Endothelial cell of umbilical vein (primary cell): ENCODE measurements around the gene TMEM135. TPM values are rescaled to one million over a fixed set of nuclear protein-coding genes. Genes with fewer than 3 reads are reported as not detected.

Experiments
- BruUV-seq: library from RNA; stranded (reverse); fragments of 400-500 nt; replicated peaks from 2 replicates; lab custom pipeline; 2021; lab: Mats Ljungman, UMichigan
- CTCF ChIA-PET: fragments of 300-600, 350-600 bp; sonication (Branson Sonifier 250); formaldehyde crosslinking; loops from one replicate; lab custom pipeline; 2021; ENCODE audit warnings: antibody characterized with exemption, inconsistent platforms; lab: Charles Lee
- POLR2A ChIA-PET: fragments of 300-600, 350-600 bp; sonication (Branson Sonifier 250); formaldehyde crosslinking; loops from one replicate; lab custom pipeline; 2021; ENCODE audit warnings: antibody characterized with exemption, inconsistent platforms; lab: Charles Lee
- DNase-seq: peaks from one replicate; pipeline ENCODE4 v3.0.0-alpha.2; 2011; ENCODE audit warnings: low read depth, low spot score
- FAIRE-seq: peaks from 2 replicates; lab custom pipeline; 2011; peaks lifted over from hg19 to GRCh38; lab: Jason Lieb, UNC
- H2AFZ ChIP-seq: 2 replicates; pipeline ENCODE4 v1.6.0; 2012; ENCODE audit warnings: low read depth, low read length, control low read depth, inconsistent platforms
- H3K27ac ChIP-seq: 2 replicates; pipeline ENCODE4 v1.5.1; 2011; ENCODE audit warnings: low read depth, mild to moderate bottlenecking, control low read depth, low read length, moderate library complexity; ENCODE audit not compliant: insufficient read depth
- H3K27me3 ChIP-seq, 2 experiments: 2 replicates each; pipeline versions ENCODE4 v1.6.0 to v1.6.1; 2011; ENCODE audit warnings: low read length in 2 of 2, mixed read lengths in 1 of 2; ENCODE audit not compliant: control insufficient read depth in 2 of 2, insufficient read depth in 2 of 2
- H3K36me3 ChIP-seq, 2 experiments: 2 replicates in 1 of 2; 3 replicates in 1 of 2; pipeline ENCODE4 v1.5.1; 2011; ENCODE audit warnings: low read length in 2 of 2, mild to moderate bottlenecking in 1 of 2, moderate library complexity in 1 of 2; ENCODE audit not compliant: control insufficient read depth in 2 of 2, insufficient read depth in 2 of 2; ENCODE audit errors: extremely low read depth in 1 of 2
- H3K4me1 ChIP-seq: 3 replicates; pipeline ENCODE4 v1.5.1; 2011; ENCODE audit warnings: mild to moderate bottlenecking, low read length; ENCODE audit not compliant: control insufficient read depth, insufficient read depth; ENCODE audit errors: extremely low read depth
- H3K4me2 ChIP-seq: 2 replicates; pipeline ENCODE4 v1.6.1; 2011; ENCODE audit warnings: low read length, control low read depth, mixed read lengths; ENCODE audit not compliant: insufficient read depth
- H3K4me3 ChIP-seq, 3 experiments: fragments of 200-600 bp in 1 of 3; sonication (generic), shearing (Covaris generic) in 1 of 3; replicated peaks in 1 of 3; 2 replicates each; pipeline ENCODE4 v1.5.1; 2011 to 2016; ENCODE audit warnings: control low read depth in 3 of 3, low read length in 3 of 3, mild to moderate bottlenecking in 2 of 3, inconsistent platforms in 1 of 3, low read depth in 1 of 3, moderate library complexity in 1 of 3; ENCODE audit not compliant: insufficient read depth in 1 of 3
- H3K79me2 ChIP-seq: 2 replicates; pipeline ENCODE4 v1.6.0; 2012; ENCODE audit warnings: low read length, inconsistent platforms; ENCODE audit not compliant: control insufficient read depth, insufficient read depth
- H3K9ac ChIP-seq: replicated peaks from 2 replicates; pipeline ENCODE3; 2011; ENCODE audit warnings: low read length, control low read depth; ENCODE audit not compliant: insufficient read depth; ENCODE audit errors: extremely low read depth
- H3K9me1 ChIP-seq: replicated peaks from 3 replicates; pipeline ENCODE4 v1.6.0; 2011; ENCODE audit warnings: mild to moderate bottlenecking, low read length; ENCODE audit not compliant: control insufficient read depth, insufficient read depth; ENCODE audit errors: extremely low read depth
- H3K9me3 ChIP-seq: replicated peaks from 2 replicates; pipeline ENCODE4 v1.5.1; 2012; ENCODE audit warnings: low read length, inconsistent platforms; ENCODE audit not compliant: control insufficient read depth, insufficient read depth
- H4K20me1 ChIP-seq: replicated peaks from 2 replicates; pipeline ENCODE3; 2011; ENCODE audit warnings: mild to moderate bottlenecking, low read length; ENCODE audit not compliant: control insufficient read depth, insufficient read depth; ENCODE audit errors: extremely low read depth
- EZH2 ChIP-seq: IDR thresholded peaks from 2 replicates; pipeline ENCODE4 v1.6.1; 2012; ENCODE audit warnings: borderline replicate concordance, low read depth, mild to moderate bottlenecking, moderate library complexity, low read length, inconsistent platforms; ENCODE audit not compliant: severe bottlenecking
- GATA2 ChIP-seq: IDR thresholded peaks from 2 replicates; pipeline ENCODE4 v1.7.0; 2011; ENCODE audit warnings: low read depth, mild to moderate bottlenecking, moderate library complexity, mixed read lengths, low read length; ENCODE audit not compliant: insufficient read length, insufficient read depth
- JUN ChIP-seq: IDR thresholded peaks from 2 replicates; pipeline ENCODE4 v1.6.1; 2011; ENCODE audit warnings: borderline replicate concordance, low read depth; ENCODE audit not compliant: insufficient read length, insufficient read depth
- MYC ChIP-seq: IDR thresholded peaks from one replicate; pipeline ENCODE4 v1.6.1; 2011; ENCODE audit warnings: mild to moderate bottlenecking, low read depth, low read length
- POLR2AphosphoS5 ChIP-seq: IDR thresholded peaks from 2 replicates; pipeline ENCODE4 v1.6.1; 2012; ENCODE audit warnings: low read depth, mild to moderate bottlenecking, control low read depth, low read length, moderate library complexity; ENCODE audit not compliant: insufficient read depth
- dilution Hi-C: fragments of 300-500 bp; cut with MboI; formaldehyde crosslinking; loops from one replicate; pipeline ENCODE4 v1.15.0; 2019; ENCODE audit warnings: low sequenced_read_pairs; ENCODE audit not compliant: extremely low pct_ligation_motif_present
- intact Hi-C: fragments of 100-400 bp; cut with micrococcal nuclease; formaldehyde crosslinking; loops from one replicate; pipeline ENCODE4 v1.10.0; 2022
- polyA plus RNA-seq, 4 experiments: library from polyadenylated mRNA; depleted of rRNA in 3 of 4; stranded (reverse) in 3 of 4; unstranded in 1 of 4; fragments of >200 nt; gene quantifications; 2 replicates each; pipeline versions ENCODE4 v1.2.1 to v1.2.3, GENCODE V29; 2011 to 2012; ENCODE audit warnings: missing spikeins in 1 of 4
- total RNA-seq: library from RNA; stranded (reverse); gene quantifications from 2 replicates; pipeline ENCODE4 v1.2.3, GENCODE V29; 2021
- TF ChIP-seq, protein P1 (sequence below), 2 donors: IDR thresholded peaks; 1 replicate in 1 of 2; 2 replicates in 1 of 2; pipeline ENCODE4 v1.5.1; 2011; ENCODE audit warnings: low read length in 2 of 2, mild to moderate bottlenecking in 2 of 2, moderate library complexity in 2 of 2, control low read depth in 1 of 2, inconsistent platforms in 1 of 2, low read depth in 1 of 2; ENCODE audit not compliant: insufficient read depth in 1 of 2; ENCODE audit errors: extremely low read depth in 1 of 2

TMEM135 gene
- total and polyA plus RNA-seq, 2 donors (not counting 3 experiments of a cell fraction or from before 2014, with no cell fraction given), result 12.3 to 33.2 TPM

DNA sequence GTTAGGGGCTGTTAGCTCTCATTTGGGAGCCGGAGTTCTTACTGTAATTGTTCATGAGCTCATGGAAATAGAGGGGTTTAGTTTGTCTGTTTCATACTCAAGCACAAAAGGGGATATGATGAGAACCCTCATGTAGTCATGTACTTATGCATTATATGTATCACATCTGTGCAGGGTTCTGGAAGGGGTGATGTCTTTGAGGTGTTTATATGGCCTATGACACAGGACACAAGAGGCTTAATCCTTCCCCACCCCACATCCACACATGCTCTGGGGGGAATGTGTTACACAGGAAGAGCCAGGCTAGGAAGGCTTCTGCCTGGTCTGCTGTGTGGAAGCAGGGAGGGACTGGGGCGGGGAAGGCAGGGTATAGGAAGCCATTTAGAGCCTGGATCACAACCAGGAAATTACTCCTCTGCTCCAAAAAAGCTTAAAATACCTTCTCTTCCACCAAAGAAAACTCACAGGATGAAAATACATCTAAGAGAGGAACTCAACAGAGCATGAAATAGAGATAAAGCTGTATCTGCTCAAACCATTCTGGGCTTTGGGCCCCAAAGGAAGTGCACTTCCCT lies 316.1 kb downstream of the TMEM135 start:
- ChIA-PET CTCF (interaction anchor here (0.6 to 6.3 kb wide), 20 partner anchors 9 to 1533 kb away, joined by 3 to 415 read pairs (median 4); no protein-coding TSS in a partner anchor), POLR2A (interaction anchor here (1.0 to 2.2 kb wide), 2 partner anchors 15 to 67 kb away, joined by 3 to 11 read pairs; no protein-coding TSS in a partner anchor)
- Histone ChIP-seq H4K20me1 (no peaks in the 10 kb centered on the region), H3K27ac (peak overlapping the region; percentile 62), H3K9me1 (no peaks in the 10 kb centered on the region), H3K4me2 (no peak overlapping the region), H3K9ac (no peak overlapping the region), H3K4me1 (peaks cover 18% of the 10 kb centered on the region), H3K36me3 (no peaks in the 10 kb centered on the region), H3K79me2 (no peaks in the 10 kb centered on the region), H2AFZ (peak overlapping the region; percentile 62), H3K27me3 (no peaks in the 10 kb centered on the region), H3K9me3 (no peaks in the 10 kb centered on the region), H3K4me3 (no peak overlapping the region)
- dilution Hi-C loops, result no loop called here
- intact Hi-C loops, result loop anchor here (1.0 to 5.0 kb wide), 6 partner anchors 15 to 1190 kb away; no protein-coding TSS in a partner anchor
- FAIRE-seq (peak; percentile 67), DNase-seq (peak; percentile 34)
- BruUV-seq, result no TSS peak
- TF ChIP-seq JUN (no peak), EZH2 (no peak), MYC (no peak), GATA2 (no peak), POLR2AphosphoS5 (no peak)
- TF ChIP-seq, protein P1, sequence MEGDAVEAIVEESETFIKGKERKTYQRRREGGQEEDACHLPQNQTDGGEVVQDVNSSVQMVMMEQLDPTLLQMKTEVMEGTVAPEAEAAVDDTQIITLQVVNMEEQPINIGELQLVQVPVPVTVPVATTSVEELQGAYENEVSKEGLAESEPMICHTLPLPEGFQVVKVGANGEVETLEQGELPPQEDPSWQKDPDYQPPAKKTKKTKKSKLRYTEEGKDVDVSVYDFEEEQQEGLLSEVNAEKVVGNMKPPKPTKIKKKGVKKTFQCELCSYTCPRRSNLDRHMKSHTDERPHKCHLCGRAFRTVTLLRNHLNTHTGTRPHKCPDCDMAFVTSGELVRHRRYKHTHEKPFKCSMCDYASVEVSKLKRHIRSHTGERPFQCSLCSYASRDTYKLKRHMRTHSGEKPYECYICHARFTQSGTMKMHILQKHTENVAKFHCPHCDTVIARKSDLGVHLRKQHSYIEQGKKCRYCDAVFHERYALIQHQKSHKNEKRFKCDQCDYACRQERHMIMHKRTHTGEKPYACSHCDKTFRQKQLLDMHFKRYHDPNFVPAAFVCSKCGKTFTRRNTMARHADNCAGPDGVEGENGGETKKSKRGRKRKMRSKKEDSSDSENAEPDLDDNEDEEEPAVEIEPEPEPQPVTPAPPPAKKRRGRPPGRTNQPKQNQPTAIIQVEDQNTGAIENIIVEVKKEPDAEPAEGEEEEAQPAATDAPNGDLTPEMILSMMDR (IDR thresholded peaks at IDR 0.05; ENCODE audit: extremely low read depth in 1 of 2, insufficient read depth in 1 of 2, low read depth in 1 of 2, low read length in 2 of 2), result no peak
